Osteocyte (in vitro differentiated cells): ENCODE data around the gene SLC20A1. TPM values are rescaled to one million over a fixed set of nuclear protein-coding genes. Genes with fewer than 3 reads are reported as not detected.

Experiments used
- DNase-seq: peaks from one replicate; pipeline ENCODE4 v3.0.0; 2021; ENCODE audit warnings: mixed read lengths; ENCODE audit not compliant: unreplicated experiment; ENCODE audit errors: extremely low spot score
- H3K27ac Mint-ChIP-seq: one replicate; pipeline ENCODE4 v1.8.0; 2021; ENCODE audit warnings: mild to moderate bottlenecking, mixed read lengths; ENCODE audit not compliant: unreplicated experiment
- H3K27me3 Mint-ChIP-seq: one replicate; pipeline ENCODE4 v1.8.0; 2021; ENCODE audit warnings: mixed read lengths; ENCODE audit not compliant: unreplicated experiment
- H3K36me3 Mint-ChIP-seq: one replicate; pipeline ENCODE4 v1.8.0; 2021; ENCODE audit warnings: mixed read lengths; ENCODE audit not compliant: unreplicated experiment
- H3K4me1 Mint-ChIP-seq: one replicate; pipeline ENCODE4 v1.8.0; 2021; ENCODE audit warnings: mixed read lengths; ENCODE audit not compliant: unreplicated experiment
- H3K4me3 Mint-ChIP-seq: one replicate; pipeline ENCODE4 v1.8.0; 2021; ENCODE audit warnings: mild to moderate bottlenecking, moderate library complexity, mixed read lengths; ENCODE audit not compliant: unreplicated experiment
- H3K9me3 Mint-ChIP-seq: one replicate; pipeline ENCODE4 v1.8.0; 2021; ENCODE audit warnings: mixed read lengths; ENCODE audit not compliant: unreplicated experiment
- CTCF ChIP-seq: fragments of 200-600 bp; sonication (generic); IDR thresholded peaks from 2 replicates; pipeline ENCODE4 v1.5.0; 2021; ENCODE audit warnings: antibody characterized with exemption, mild to moderate bottlenecking, moderate library complexity
- total RNA-seq: library from RNA; stranded (reverse); gene quantifications from 2 replicates; pipeline ENCODE4 v1.2.1, GENCODE V29; 2021

SLC20A1 gene
- total RNA-seq, 1 donor from 2014 or later = 80.4 TPM

DNA sequence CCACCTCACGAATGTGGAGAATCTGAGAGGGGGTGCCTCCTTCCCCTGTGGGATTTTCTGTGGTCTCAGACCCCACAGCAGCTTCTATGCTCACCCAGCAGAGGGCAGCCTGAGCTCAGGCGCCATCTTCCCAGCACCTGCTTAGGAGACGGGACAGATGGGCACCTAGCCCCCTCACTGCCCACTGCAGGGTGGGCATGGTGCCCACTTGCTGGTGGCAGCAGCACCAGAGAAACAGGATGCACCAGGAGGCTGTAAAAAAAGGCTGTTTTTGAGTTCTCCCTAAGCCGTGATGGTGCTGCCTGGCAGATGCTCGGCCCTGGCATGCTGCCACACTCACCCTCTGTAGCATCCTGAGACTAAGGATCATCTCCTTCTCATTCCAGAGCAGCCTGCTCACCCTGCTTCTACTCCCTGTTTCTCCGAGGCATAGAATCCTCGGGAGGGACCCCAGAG lies 19.1 kb upstream of the SLC20A1 start:
- Mint-ChIP-seq H3K27ac (peak overlapping the region; percentile 95), H3K4me3 (peak overlapping the region; percentile 18), H3K27me3 (no peaks in the 10 kb centered on the region), H3K4me1 (peaks cover 79% of the 10 kb centered on the region), H3K36me3 (no peaks in the 10 kb centered on the region), H3K9me3 (no peaks in the 10 kb centered on the region)
- peak; percentile 98 for TF ChIP-seq CTCF
- no peak for DNase-seq

DNA sequence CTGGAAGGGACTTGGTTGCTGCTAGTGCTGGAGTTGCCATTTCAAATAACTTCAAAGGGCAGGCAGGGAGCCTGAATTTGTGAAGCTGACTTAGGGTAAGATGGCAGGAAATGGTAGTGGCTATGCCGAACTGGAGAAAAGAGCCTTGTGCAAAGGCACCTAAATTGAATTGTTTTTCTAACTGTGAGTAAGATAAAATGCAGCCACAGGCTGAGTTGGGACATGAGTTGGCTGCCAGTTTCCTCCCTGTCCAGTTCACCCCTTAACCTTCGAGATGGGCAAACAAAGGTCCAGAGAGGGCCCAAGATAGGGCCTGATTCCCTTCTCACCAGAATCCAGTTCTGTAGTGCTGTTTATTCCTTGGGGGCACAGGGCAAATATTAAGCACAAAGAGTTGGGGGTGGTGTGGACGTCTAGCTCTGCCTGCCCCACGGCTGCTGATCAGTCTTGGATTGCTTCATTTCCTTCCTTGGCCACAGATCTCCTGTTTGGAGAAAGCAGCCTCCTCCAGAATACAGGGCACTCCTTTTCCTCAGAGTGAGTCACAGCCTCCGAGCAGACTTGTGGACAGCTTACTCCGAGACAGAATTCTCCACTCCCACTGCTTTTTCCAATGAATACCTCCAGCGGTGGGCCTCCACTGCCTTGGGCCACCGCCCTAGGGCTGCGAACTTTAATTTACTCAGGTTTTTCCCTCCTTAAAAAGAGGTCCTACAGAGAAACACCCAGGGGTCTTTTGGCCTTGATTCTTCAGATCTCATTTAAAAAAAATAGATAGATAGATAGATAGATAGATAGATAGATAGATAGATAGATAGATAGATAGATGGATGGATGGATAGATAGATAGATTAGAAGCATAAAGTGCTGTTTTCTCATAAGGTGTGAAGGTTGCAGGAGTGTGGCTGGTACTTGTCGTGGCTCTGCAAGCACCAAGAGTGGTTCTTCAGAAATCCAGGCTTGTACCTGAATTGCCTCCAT lies 18.4 kb upstream of the SLC20A1 start:
- Mint-ChIP-seq H3K4me3 (peak overlapping the region; percentile 18), H3K27ac (peak overlapping the region; percentile 95), H3K4me1 (peaks cover 83% of the 10 kb centered on the region), H3K36me3 (no peaks in the 10 kb centered on the region), H3K9me3 (no peaks in the 10 kb centered on the region), H3K27me3 (no peaks in the 10 kb centered on the region)
- no peak for DNase-seq
- no peak for TF ChIP-seq CTCF

DNA sequence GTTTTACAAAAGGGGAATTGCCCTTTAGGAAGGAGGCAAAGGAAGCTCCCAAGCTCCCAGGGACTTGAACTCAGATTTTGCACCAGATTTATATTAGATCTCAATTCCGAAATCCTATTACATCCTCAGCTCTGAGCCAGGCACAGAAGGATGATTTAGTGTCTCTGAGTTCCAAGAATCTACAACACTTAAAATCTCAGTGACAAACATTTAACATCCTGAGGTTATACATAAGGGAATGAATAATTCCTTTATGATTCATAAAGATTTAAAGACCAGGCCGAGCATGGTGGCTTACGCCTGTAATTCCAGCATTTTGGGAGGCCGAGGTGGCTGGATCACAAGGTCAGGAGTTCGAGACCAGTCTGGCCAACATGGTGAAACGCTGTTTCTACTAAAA lies 16.5 kb upstream of the SLC20A1 start:
- peak overlapping the region; percentile 38 for H3K4me3 Mint-ChIP-seq
- H3K27ac Mint-ChIP-seq = peak overlapping the region; percentile 95
- H3K36me3 Mint-ChIP-seq = no peaks in the 10 kb centered on the region
- peaks cover 75% of the 10 kb centered on the region for H3K4me1 Mint-ChIP-seq
- no peaks in the 10 kb centered on the region for H3K9me3 Mint-ChIP-seq
- no peak for TF ChIP-seq CTCF
- H3K27me3 Mint-ChIP-seq = no peaks in the 10 kb centered on the region
- no peak for DNase-seq

DNA sequence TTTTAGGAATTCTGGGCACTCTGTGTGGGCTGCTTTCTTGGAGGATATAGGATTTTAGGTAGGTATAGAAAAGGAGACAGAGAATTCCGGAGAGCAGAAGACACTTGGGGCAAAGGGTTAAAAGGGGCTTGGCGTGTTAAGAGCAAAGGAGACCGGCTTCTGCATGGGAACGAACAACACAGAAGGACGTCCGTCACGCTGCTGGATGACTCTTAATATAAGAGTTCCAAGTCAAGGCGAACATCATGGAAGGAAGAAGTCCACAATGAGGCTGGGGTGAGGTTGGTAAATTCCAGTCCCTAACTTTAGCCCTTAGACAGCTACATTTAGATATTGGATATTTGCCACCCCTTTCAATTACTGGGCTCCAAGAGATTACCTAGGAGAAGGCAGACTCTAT lies 15.9 kb upstream of the SLC20A1 start:
- Mint-ChIP-seq H3K36me3 (no peaks in the 10 kb centered on the region), H3K27ac (peak overlapping the region; percentile 95), H3K4me1 (peaks cover 69% of the 10 kb centered on the region), H3K4me3 (peak overlapping the region; percentile 38), H3K9me3 (no peaks in the 10 kb centered on the region), H3K27me3 (no peaks in the 10 kb centered on the region)
- no peak for DNase-seq
- TF ChIP-seq CTCF = no peak

DNA sequence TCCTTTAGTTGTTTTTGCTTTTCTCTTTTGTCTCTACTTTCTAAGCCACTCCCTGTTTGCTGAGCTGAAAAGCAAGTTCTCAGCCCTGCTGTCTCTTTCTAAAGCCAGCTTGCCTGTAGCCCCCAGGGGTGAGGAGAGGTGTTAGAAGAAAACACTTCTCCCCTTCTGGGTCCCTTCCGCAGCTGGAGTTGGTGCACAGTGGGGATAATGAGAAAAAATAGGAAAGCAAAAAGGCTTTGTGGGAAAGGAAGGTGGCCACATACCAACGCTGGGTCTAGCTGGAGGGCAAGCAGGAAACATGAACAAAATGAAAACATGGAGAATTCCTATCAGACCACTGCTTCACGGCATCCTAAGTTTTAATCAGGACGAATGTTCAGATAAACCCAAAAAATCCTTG lies 15.5 kb upstream of the SLC20A1 start:
- Mint-ChIP-seq H3K27me3 (no peaks in the 10 kb centered on the region), H3K4me3 (peak overlapping the region; percentile 44), H3K4me1 (peaks cover 67% of the 10 kb centered on the region), H3K9me3 (no peaks in the 10 kb centered on the region), H3K36me3 (no peaks in the 10 kb centered on the region), H3K27ac (peak overlapping the region; percentile 95)
- no peak for DNase-seq
- no peak for TF ChIP-seq CTCF
